Skin of body (tissue), 3 donors: Measurements from ENCODE around the gene ARPP21. TPM values are rescaled to one million over a fixed set of nuclear protein-coding genes. Genes with fewer than 3 reads are reported as not detected.
"Not testable (repeated sequence)": the region's sequence is repeated elsewhere in the genome, so short reads cannot be mapped to it uniquely, and the experiment has no call there.

Experiments used
- DNase-seq: peaks from one replicate; lab custom pipeline; 2025; lab: John Stamatoyannopoulos, UW
- small RNA-seq: library from RNA; depleted of rRNA; stranded (forward); fragments of <200 nt; gene quantifications from one replicate; pipeline ENCODE3, GENCODE V24; 2014; ENCODE audit warnings: low replicate concordance
- total RNA-seq: library from RNA; depleted of rRNA; stranded (reverse); fragments of >200 nt; gene quantifications from one replicate; pipeline ENCODE4 v1.2.3, GENCODE V29; 2014

ARPP21 gene
- total RNA-seq, 1 donor from 2014 or later, result 8.1 TPM

GRCh38 chr3:35777563-35778554 is 138.5 kb downstream of the ARPP21 start:
- no peak for DNase-seq

- DNase-seq, result no peak
Measured at GRCh38 chr3:35779611-35780010, 140.3 kb downstream of the ARPP21 start.

GRCh38 chr3:35780800-35781199 is 141.5 kb downstream of the ARPP21 start:
- DNase-seq, result no peak

- DNase-seq, result no peak
Measured at GRCh38 chr3:35781558-35781957, 142.2 kb downstream of the ARPP21 start.

GRCh38 chr3:35782355-35782754 is 143.0 kb downstream of the ARPP21 start:
- no peak for DNase-seq

- no peak for DNase-seq
Measured at GRCh38 chr3:35784169-35784568, 144.8 kb downstream of the ARPP21 start.

GRCh38 chr3:35785234-35785888 is 146.0 kb downstream of the ARPP21 start:
- DNase-seq, result no peak

- DNase-seq, result no peak
Measured at GRCh38 chr3:35787936-35788335, 148.6 kb downstream of the ARPP21 start.

GRCh38 chr3:35789042-35789831 is 149.9 kb downstream of the ARPP21 start:
- DNase-seq, result no peak

- no peak for DNase-seq
Measured at GRCh38 chr3:35790764-35791163, 151.4 kb downstream of the ARPP21 start.

- no peak for DNase-seq
Measured at GRCh38 chr3:35793667-35794066, 154.3 kb downstream of the ARPP21 start.

- DNase-seq, result no peak
Measured at GRCh38 chr3:35800960-35801459, 161.7 kb downstream of the ARPP21 start.

- DNase-seq, result no peak
Measured at GRCh38 chr3:35814531-35814930, 175.2 kb downstream of the ARPP21 start.

GRCh38 chr3:35815796-35816195 is 176.5 kb downstream of the ARPP21 start:
- not testable (repeated sequence) for DNase-seq

- DNase-seq, result no peak
Measured at GRCh38 chr3:35817216-35817615, 177.9 kb downstream of the ARPP21 start.

- DNase-seq, result no peak
Measured at GRCh38 chr3:35832140-35832571, 192.8 kb downstream of the ARPP21 start.

Small RNAs within 50 kb of the gene (small RNA-seq; reads per million reads assigned to genes)
- 4.4 reads per million, percentile 90 among the genes with 10 or more reads in this experiment for gene MIR128-2
